ENCODE results near the gene AIMP1.

DNA sequence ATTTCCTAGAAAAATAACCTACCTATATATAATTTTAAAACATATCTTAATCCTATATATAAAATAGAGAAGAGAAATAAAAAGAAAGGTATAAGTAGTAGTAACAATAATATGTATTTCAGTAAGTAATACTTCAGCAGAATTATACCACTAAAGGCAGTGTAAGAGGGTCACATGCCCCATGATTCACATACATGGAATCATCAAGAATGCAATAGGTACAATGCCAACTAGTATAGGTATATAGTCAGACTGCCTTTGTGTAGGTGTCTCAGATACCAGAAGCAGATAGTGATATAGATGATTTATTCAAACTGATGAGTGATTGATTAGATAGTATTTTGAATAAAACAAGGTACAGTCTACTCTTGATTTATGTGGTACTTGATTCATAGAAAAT, 9.4 kb downstream of the AIMP1 start:
- no peak for TF ChIP-seq CTCF (conservative IDR thresholded peaks at IDR 0.05 in 1 of 2, IDR thresholded peaks at IDR 0.05 in 1 of 2; ENCODE audit: extremely low read depth in 1 of 2, insufficient read depth in 1 of 2, low read depth in 1 of 2, low read length in 2 of 2)
- TF ChIP-seq EZH2 (IDR thresholded peaks at IDR 0.05; ENCODE audit: borderline replicate concordance, low read length): no peak

Data from mammary epithelial cell (primary cell).